ENCODE measurements around the gene ENPP3.

Gene ENPP3

DNA sequence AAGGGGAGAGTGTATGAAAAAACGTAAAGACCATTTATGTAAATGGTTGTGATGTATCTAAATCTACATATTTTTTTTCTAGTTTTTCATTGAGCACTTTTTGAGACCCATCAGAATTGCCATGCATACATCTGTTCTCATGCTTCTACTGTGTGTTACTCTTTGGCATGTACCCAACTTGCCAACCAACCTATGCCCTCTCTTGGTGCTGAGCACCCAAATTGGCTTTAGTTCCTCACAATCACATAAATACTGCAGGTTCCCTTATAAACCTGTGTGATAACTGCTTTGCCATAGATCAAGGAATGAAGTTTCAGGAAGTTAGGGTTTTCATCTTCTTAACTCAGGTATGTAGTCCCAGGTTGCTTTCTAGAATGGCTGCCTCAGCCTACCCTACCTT, 7.8 kb downstream of the ENPP3 start:
- DNase-seq, result no peak
- no peak overlapping the region for H3K4me3 ChIP-seq (ENCODE audit: low read depth, low read length)
- no peaks in the 10 kb centered on the region for H3K9me3 ChIP-seq
- H3K27me3 ChIP-seq, result no peaks in the 10 kb centered on the region
- TF ChIP-seq, protein P1, sequence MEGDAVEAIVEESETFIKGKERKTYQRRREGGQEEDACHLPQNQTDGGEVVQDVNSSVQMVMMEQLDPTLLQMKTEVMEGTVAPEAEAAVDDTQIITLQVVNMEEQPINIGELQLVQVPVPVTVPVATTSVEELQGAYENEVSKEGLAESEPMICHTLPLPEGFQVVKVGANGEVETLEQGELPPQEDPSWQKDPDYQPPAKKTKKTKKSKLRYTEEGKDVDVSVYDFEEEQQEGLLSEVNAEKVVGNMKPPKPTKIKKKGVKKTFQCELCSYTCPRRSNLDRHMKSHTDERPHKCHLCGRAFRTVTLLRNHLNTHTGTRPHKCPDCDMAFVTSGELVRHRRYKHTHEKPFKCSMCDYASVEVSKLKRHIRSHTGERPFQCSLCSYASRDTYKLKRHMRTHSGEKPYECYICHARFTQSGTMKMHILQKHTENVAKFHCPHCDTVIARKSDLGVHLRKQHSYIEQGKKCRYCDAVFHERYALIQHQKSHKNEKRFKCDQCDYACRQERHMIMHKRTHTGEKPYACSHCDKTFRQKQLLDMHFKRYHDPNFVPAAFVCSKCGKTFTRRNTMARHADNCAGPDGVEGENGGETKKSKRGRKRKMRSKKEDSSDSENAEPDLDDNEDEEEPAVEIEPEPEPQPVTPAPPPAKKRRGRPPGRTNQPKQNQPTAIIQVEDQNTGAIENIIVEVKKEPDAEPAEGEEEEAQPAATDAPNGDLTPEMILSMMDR (IDR thresholded peaks at IDR 0.05; ENCODE audit: low read depth, low read length), result no peak
- H3K4me1 ChIP-seq, result no peaks in the 10 kb centered on the region; the same call in none of the 2 replicates
- no peaks in the 10 kb centered on the region for H3K36me3 ChIP-seq

DNA sequence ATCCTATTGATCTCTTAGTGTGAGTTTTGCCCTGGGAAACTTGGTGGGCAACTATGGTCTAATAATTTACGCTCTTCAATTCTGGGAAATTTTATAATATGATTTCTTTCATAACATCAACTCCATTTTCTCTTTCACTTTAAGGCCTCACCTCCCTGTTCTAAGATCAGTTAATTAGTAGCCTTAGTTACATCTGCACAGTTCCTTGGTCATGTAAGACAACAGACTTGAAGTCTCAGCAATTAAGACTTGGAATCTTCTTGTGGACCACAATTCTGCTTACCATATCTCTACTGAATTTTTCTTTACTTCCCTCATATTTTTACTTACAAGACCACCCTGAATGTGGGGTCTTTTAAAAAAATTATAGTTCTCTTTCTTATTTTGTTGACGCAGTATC, 8.7 kb downstream of the ENPP3 start:
- Histone ChIP-seq H3K9me3 (no peaks in the 10 kb centered on the region), H3K4me3 (ENCODE audit: low read depth, low read length) (no peak overlapping the region), H3K27me3 (no peaks in the 10 kb centered on the region), H3K36me3 (no peaks in the 10 kb centered on the region), H3K4me1 (no peaks in the 10 kb centered on the region)
- DNase-seq, result no peak
- TF ChIP-seq, protein P1 (IDR thresholded peaks at IDR 0.05; ENCODE audit: low read depth, low read length), result no peak

DNA sequence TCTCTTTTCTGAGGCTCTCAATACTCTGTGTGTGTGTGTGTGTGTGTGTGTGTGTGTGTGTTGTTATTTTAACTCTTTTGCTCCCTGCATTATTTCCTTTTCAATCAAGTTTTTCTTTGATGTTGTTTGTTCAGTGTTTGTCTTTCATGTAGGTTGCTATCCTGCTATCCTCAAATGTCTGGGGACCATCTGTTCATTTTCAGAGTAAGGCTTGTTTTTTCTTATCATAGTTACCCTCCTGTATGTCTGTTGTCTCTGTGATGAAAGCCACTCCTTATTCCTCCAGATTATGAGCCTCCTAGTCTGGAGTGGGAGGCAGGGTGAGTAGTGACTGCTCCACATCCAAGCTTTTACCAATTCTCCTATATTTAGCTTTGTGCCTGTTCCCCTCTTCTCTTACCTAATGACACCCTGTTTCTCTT, 9.2 kb downstream of the ENPP3 start:
- no peaks in the 10 kb centered on the region for H3K27me3 ChIP-seq
- no peaks in the 10 kb centered on the region for H3K36me3 ChIP-seq
- TF ChIP-seq, protein P1 (IDR thresholded peaks at IDR 0.05; ENCODE audit: low read depth, low read length), result no peak
- H3K4me3 ChIP-seq (ENCODE audit: low read depth, low read length), result no peak overlapping the region
- H3K4me1 ChIP-seq, result no peaks in the 10 kb centered on the region
- no peak for DNase-seq
- no peaks in the 10 kb centered on the region for H3K9me3 ChIP-seq

DNA sequence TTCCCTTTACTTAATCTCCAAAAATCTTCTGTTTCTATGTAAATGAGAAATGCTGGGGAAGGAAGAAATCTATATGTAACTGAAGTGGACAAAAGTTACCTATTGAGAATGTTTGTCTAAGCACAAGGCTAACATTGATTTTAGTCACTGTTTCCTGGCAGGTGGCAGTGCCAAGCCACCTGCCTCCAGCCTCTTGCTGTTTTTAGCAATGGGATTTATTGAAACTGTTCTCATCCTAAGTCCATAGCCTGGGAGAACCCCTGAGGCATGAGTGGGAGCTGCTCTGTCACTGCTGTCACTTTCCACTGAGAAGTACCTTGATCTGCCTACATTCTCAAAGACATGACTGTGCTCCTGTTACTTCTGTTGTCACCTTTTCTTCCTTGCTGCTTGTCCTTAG, 14.7 kb downstream of the ENPP3 start:
- Histone ChIP-seq H3K4me3 (ENCODE audit: low read depth, low read length) (no peak overlapping the region), H3K9me3 (no peaks in the 10 kb centered on the region), H3K36me3 (no peaks in the 10 kb centered on the region), H3K4me1 (no peaks in the 10 kb centered on the region), H3K27me3 (no peaks in the 10 kb centered on the region)
- no peak for DNase-seq
- TF ChIP-seq, protein P1 (IDR thresholded peaks at IDR 0.05; ENCODE audit: low read depth, low read length), result no peak

DNA sequence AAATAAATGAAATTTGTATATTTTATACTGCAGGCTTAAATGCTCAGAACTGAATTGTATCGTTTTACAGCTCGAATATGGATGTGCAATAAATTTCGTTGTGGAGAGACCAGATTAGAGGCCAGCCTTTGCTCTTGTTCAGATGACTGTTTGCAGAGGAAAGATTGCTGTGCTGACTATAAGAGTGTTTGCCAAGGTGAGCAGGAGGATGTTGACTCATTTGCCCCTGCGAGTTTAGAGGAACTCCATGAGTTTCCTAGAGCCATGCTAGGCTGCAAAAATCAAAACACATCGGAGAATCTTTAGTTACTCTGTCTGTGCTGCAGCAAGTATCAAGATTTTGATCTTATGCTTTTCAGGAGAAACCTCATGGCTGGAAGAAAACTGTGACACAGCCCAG, 15.4 kb downstream of the ENPP3 start:
- Histone ChIP-seq H3K36me3 (no peaks in the 10 kb centered on the region), H3K4me1 (no peaks in the 10 kb centered on the region), H3K27me3 (no peaks in the 10 kb centered on the region), H3K4me3 (ENCODE audit: low read depth, low read length) (no peak overlapping the region), H3K9me3 (no peaks in the 10 kb centered on the region)
- TF ChIP-seq, protein P1 (IDR thresholded peaks at IDR 0.05; ENCODE audit: low read depth, low read length), result no peak
- no peak for DNase-seq

DNA sequence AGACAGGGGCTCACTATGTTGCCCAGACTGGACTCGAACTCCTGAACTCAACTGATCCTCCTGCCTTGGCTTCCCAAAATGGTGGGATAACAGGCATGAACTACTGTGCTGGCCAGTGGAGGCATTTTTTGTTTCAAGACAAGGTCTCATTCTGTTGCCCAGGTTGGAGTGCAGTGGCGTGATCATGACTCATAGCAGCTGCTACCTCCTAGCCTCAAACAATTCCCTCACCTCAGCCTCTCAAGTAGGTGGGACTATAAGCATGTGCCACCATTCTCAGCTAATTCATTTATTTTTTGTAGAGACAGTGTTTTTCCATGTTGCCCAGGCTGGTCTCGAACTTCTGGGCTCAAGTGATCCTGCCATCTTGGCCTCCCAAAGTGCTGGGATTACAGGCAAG, 17.2 kb downstream of the ENPP3 start:
- H3K27me3 ChIP-seq, result no peaks in the 10 kb centered on the region
- no peaks in the 10 kb centered on the region for H3K36me3 ChIP-seq
- TF ChIP-seq, protein P1 (IDR thresholded peaks at IDR 0.05; ENCODE audit: low read depth, low read length), result no peak
- no peaks in the 10 kb centered on the region for H3K9me3 ChIP-seq
- no peak for DNase-seq
- no peak overlapping the region for H3K4me3 ChIP-seq (ENCODE audit: low read depth, low read length)
- H3K4me1 ChIP-seq, result no peaks in the 10 kb centered on the region
